Measurements from ENCODE around the gene COTL1.

COTL1 gene

GRCh38 chr16:84577034-84577803, 40.7 kb downstream of the COTL1 start:
- Mint-ChIP-seq H3K4me3 (no peak overlapping the region), H3K27me3 (ENCODE audit: low read depth) (no peaks in the 10 kb centered on the region), H3K27ac (peak overlapping the region in 1 of 3 experiments; percentile 28), H3K9me3 (no peaks in the 10 kb centered on the region), H3K36me3 (ENCODE audit: low read depth) (peaks cover 27% of the 10 kb centered on the region), H3K4me1 (peaks cover 5% of the 10 kb centered on the region)
- TF ChIP-seq CTCF (IDR thresholded peaks at IDR 0.05; ENCODE audit: unreplicated experiment in 3 of 3) = no peak

GRCh38 chr16:84575914-84576313, 42.0 kb downstream of the COTL1 start:
- no peak for TF ChIP-seq CTCF (IDR thresholded peaks at IDR 0.05; ENCODE audit: unreplicated experiment in 3 of 3)
- no peak overlapping the region for H3K4me3 Mint-ChIP-seq
- H3K9me3 Mint-ChIP-seq = peaks cover under 1% of the 10 kb centered on the region
- peak overlapping the region; percentile 32 to 50 (median 39) for H3K27ac Mint-ChIP-seq
- peaks cover 5% of the 10 kb centered on the region for H3K4me1 Mint-ChIP-seq
- peaks cover 38% of the 10 kb centered on the region for H3K36me3 Mint-ChIP-seq (ENCODE audit: low read depth)
- no peaks in the 10 kb centered on the region for H3K27me3 Mint-ChIP-seq (ENCODE audit: low read depth)

GRCh38 chr16:84574191-84574590, 43.7 kb downstream of the COTL1 start:
- H3K4me1 Mint-ChIP-seq = peaks cover 11% of the 10 kb centered on the region
- no peak for TF ChIP-seq CTCF (IDR thresholded peaks at IDR 0.05; ENCODE audit: unreplicated experiment in 3 of 3)
- peaks cover 13% of the 10 kb centered on the region for H3K9me3 Mint-ChIP-seq
- peak overlapping the region; percentile 49 to 83 (median 71) for H3K27ac Mint-ChIP-seq
- H3K27me3 Mint-ChIP-seq (ENCODE audit: low read depth) = no peaks in the 10 kb centered on the region
- no peak overlapping the region for H3K4me3 Mint-ChIP-seq
- peaks cover 51% of the 10 kb centered on the region for H3K36me3 Mint-ChIP-seq (ENCODE audit: low read depth)

- Mint-ChIP-seq H3K4me1 (peaks cover 11% of the 10 kb centered on the region), H3K27me3 (ENCODE audit: low read depth) (no peaks in the 10 kb centered on the region), H3K4me3 (no peak overlapping the region), H3K9me3 (peaks cover 16% of the 10 kb centered on the region), H3K36me3 (ENCODE audit: low read depth) (peaks cover 64% of the 10 kb centered on the region), H3K27ac (peak overlapping the region in 1 of 3 experiments; percentile 42)
- no peak for TF ChIP-seq CTCF (IDR thresholded peaks at IDR 0.05; ENCODE audit: unreplicated experiment in 3 of 3)
Observed at GRCh38 chr16:84572096-84572495, 45.8 kb downstream of the COTL1 start.

GRCh38 chr16:84571506-84571905, 46.4 kb downstream of the COTL1 start:
- peaks cover 11% of the 10 kb centered on the region for H3K4me1 Mint-ChIP-seq
- no peak overlapping the region for H3K4me3 Mint-ChIP-seq
- no peak for TF ChIP-seq CTCF (IDR thresholded peaks at IDR 0.05; ENCODE audit: unreplicated experiment in 3 of 3)
- H3K27me3 Mint-ChIP-seq (ENCODE audit: low read depth) = no peaks in the 10 kb centered on the region
- H3K9me3 Mint-ChIP-seq = peaks cover 16% of the 10 kb centered on the region
- peaks cover 69% of the 10 kb centered on the region for H3K36me3 Mint-ChIP-seq (ENCODE audit: low read depth)
- no peak overlapping the region for H3K27ac Mint-ChIP-seq
